ENCODE data around the gene DLL4.

DNA sequence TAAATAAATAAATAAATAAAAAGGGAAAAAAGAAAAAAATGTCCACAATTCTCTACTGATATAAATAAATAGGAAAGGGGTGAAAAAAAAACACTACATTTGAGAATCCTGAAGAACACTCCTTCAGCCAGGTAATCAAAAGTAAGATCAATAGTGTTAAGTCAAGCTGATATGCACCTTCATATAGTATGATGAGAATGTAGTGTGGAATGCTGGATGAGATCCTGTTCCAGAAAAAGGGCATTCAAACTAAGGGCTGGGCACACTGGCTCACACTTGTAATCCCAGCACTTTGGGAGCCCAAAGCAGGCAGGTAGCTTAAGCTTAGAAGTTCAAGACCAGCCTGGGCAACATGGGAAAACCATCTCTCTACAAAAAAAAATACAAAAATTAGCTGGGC lies 40.0 kb upstream of the DLL4 start:
- TF ChIP-seq EZH2 (IDR thresholded peaks at IDR 0.05; ENCODE audit: insufficient read depth, poor library complexity, severe bottlenecking) (no peak), EZH2phosphoT487 (IDR thresholded peaks at IDR 0.05; ENCODE audit: insufficient read depth, low read depth) (no peak)

All from GM23248 (cell line).